ENCODE results near the gene ATXN3L. TPM values are rescaled to one million over a fixed set of nuclear protein-coding genes. Genes with fewer than 3 reads are reported as not detected.

ATXN3L gene
- total RNA-seq, 1 experiment from 2014 or later: not detected

DNA sequence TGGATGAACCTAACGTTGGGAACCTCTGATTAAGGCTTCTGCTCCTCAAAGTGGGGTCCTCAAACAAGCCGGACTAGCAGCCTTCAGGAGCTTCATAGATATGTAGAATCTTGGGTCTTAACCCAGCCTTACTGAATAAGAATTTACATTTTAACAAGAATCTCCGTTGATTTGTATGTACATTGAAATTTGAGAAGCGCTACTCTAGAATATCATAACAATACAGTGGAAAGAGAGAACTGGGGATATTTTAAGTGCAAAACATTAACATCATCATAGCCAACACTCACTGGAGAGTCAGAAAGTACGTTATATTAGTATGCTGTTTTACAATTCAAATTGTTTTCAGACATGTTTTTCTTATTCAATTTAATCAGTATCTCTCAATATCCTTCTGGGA, 31.2 kb downstream of the ATXN3L start:
- no TSS peak for BruUV-seq (replicated peaks)
- intact Hi-C loops (cut with micrococcal nuclease; ENCODE audit: unreplicated experiment): loop anchor here (5.0 to 10.0 kb wide), 4 partner anchors 66 to 314 kb away; partner anchors contain the start of gene TMSB4X
- TF ChIP-seq, protein P1, sequence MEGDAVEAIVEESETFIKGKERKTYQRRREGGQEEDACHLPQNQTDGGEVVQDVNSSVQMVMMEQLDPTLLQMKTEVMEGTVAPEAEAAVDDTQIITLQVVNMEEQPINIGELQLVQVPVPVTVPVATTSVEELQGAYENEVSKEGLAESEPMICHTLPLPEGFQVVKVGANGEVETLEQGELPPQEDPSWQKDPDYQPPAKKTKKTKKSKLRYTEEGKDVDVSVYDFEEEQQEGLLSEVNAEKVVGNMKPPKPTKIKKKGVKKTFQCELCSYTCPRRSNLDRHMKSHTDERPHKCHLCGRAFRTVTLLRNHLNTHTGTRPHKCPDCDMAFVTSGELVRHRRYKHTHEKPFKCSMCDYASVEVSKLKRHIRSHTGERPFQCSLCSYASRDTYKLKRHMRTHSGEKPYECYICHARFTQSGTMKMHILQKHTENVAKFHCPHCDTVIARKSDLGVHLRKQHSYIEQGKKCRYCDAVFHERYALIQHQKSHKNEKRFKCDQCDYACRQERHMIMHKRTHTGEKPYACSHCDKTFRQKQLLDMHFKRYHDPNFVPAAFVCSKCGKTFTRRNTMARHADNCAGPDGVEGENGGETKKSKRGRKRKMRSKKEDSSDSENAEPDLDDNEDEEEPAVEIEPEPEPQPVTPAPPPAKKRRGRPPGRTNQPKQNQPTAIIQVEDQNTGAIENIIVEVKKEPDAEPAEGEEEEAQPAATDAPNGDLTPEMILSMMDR (IDR thresholded peaks at IDR 0.05; ENCODE audit: unreplicated experiment): no peak
- peaks cover 2% of the 10 kb centered on the region for H3K9me3 Mint-ChIP-seq (ENCODE audit: low read depth, unreplicated experiment)
- CTCF ChIA-PET: no interaction called here
- H3K27me3 Mint-ChIP-seq (ENCODE audit: unreplicated experiment): no peaks in the 10 kb centered on the region
- peaks cover 15% of the 10 kb centered on the region for H3K36me3 Mint-ChIP-seq (ENCODE audit: insufficient read depth, unreplicated experiment)
- no peak overlapping the region for H3K4me3 Mint-ChIP-seq (ENCODE audit: low read depth, unreplicated experiment)
- peaks cover 52% of the 10 kb centered on the region for H3K4me1 Mint-ChIP-seq (ENCODE audit: low read depth, unreplicated experiment)
- DNase-seq: no peak
- H3K27ac Mint-ChIP-seq (ENCODE audit: unreplicated experiment): peak overlapping the region; percentile 98

DNA sequence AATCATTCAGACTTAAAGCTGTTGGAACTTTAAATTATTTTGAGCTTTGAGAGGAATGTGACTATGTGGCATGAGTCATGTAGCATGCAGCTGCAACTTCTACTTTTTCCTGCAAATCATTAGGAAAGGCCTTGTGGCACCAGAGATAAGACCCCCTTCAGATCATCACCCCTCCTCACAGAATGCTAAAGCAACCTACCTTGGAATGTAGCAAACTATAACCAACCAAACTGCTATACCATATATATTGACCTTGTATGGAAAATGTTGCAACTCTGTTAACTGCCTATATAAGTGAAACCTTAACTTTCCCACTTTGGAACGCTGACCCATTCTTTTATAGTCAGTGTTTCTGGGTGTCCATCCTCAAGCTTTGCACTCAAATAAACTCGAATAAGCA, 32.0 kb downstream of the ATXN3L start:
- peaks cover 2% of the 10 kb centered on the region for H3K9me3 Mint-ChIP-seq (ENCODE audit: low read depth, unreplicated experiment)
- peaks cover 15% of the 10 kb centered on the region for H3K36me3 Mint-ChIP-seq (ENCODE audit: insufficient read depth, unreplicated experiment)
- peak overlapping the region; percentile 57 for H3K4me3 Mint-ChIP-seq (ENCODE audit: low read depth, unreplicated experiment)
- H3K4me1 Mint-ChIP-seq (ENCODE audit: low read depth, unreplicated experiment): peaks cover 49% of the 10 kb centered on the region
- CTCF ChIA-PET: interaction anchor here (0.6 kb wide), 1 partner anchor 468 kb away, joined by 5 read pairs; no protein-coding TSS in a partner anchor
- TF ChIP-seq, protein P1 (IDR thresholded peaks at IDR 0.05; ENCODE audit: unreplicated experiment): no peak
- intact Hi-C loops (cut with micrococcal nuclease; ENCODE audit: unreplicated experiment): loop anchor here (1.0 to 10.0 kb wide), 5 partner anchors 66 to 313 kb away; partner anchors contain the start of gene TMSB4X
- BruUV-seq (replicated peaks): no TSS peak
- H3K27me3 Mint-ChIP-seq (ENCODE audit: unreplicated experiment): no peaks in the 10 kb centered on the region
- no peak for DNase-seq
- peak overlapping the region; percentile 98 for H3K27ac Mint-ChIP-seq (ENCODE audit: unreplicated experiment)

DNA sequence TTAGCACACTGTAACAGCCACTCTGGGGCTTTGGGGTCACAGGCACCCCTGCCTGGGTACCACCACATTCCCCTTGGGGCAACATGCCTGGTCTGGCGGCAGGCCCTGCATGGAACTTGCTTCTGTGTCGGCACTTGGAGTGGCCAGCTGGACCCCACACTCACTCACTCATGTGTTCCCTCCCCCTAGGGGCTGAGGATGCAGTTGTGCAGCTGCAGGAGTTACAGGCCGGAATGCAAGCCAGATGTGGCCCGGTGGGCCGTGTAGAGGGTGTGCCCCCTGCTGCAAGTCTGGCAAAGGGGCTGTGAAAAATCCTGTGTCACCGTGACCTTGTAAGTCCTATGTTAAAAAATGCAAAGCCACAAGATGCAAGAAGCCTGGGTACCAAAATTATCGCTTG, 34.2 kb downstream of the ATXN3L start:
- intact Hi-C loops (cut with micrococcal nuclease; ENCODE audit: unreplicated experiment): loop anchor here (5.0 to 10.0 kb wide), 4 partner anchors 63 to 311 kb away; partner anchors contain the start of gene TMSB4X
- no peak overlapping the region for H3K27ac Mint-ChIP-seq (ENCODE audit: unreplicated experiment)
- H3K4me1 Mint-ChIP-seq (ENCODE audit: low read depth, unreplicated experiment): peaks cover 59% of the 10 kb centered on the region
- H3K4me3 Mint-ChIP-seq (ENCODE audit: low read depth, unreplicated experiment): no peak overlapping the region
- peaks cover 15% of the 10 kb centered on the region for H3K36me3 Mint-ChIP-seq (ENCODE audit: insufficient read depth, unreplicated experiment)
- CTCF ChIA-PET: no interaction called here
- peaks cover 2% of the 10 kb centered on the region for H3K9me3 Mint-ChIP-seq (ENCODE audit: low read depth, unreplicated experiment)
- TF ChIP-seq, protein P1 (IDR thresholded peaks at IDR 0.05; ENCODE audit: unreplicated experiment): no peak
- BruUV-seq (replicated peaks): no TSS peak
- DNase-seq: no peak
- no peaks in the 10 kb centered on the region for H3K27me3 Mint-ChIP-seq (ENCODE audit: unreplicated experiment)

DNA sequence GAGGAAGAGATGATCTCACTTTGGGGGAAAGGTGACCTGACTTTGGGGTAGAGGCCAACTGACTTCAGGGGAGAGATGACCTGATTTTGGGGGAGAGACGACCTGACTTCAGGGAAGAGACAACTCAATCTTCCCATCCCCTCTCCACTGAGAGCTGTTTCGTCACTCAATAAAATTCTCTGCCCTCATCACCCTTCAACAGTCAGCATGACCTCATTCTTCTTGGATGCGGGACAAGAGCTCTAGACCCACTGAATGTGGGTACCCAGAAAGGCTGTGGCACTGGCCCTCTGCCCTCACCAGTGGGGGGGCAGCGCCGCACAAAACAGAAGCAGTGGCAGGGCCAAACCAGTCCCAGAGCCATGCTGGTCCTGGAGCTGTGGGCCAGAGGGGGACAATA, 34.6 kb downstream of the ATXN3L start:
- TF ChIP-seq, protein P1 (IDR thresholded peaks at IDR 0.05; ENCODE audit: unreplicated experiment): no peak
- CTCF ChIA-PET: no interaction called here
- intact Hi-C loops (cut with micrococcal nuclease; ENCODE audit: unreplicated experiment): loop anchor here (5.0 to 10.0 kb wide), 4 partner anchors 63 to 310 kb away; partner anchors contain the start of gene TMSB4X
- Mint-ChIP-seq H3K4me3 (ENCODE audit: low read depth, unreplicated experiment) (no peak overlapping the region), H3K4me1 (ENCODE audit: low read depth, unreplicated experiment) (peaks cover 55% of the 10 kb centered on the region), H3K27ac (ENCODE audit: unreplicated experiment) (no peak overlapping the region), H3K36me3 (ENCODE audit: insufficient read depth, unreplicated experiment) (peaks cover 15% of the 10 kb centered on the region), H3K9me3 (ENCODE audit: low read depth, unreplicated experiment) (peaks cover 2% of the 10 kb centered on the region), H3K27me3 (ENCODE audit: unreplicated experiment) (no peaks in the 10 kb centered on the region)
- BruUV-seq (replicated peaks): no TSS peak
- no peak for DNase-seq

Measured in Calu3 (cell line).